GM19238 (cell line): ENCODE measurements around the gene DNM2.
"Not testable (repeated sequence)": the region's sequence is repeated elsewhere in the genome, so short reads cannot be mapped to it uniquely, and the experiment has no call there.

ENCODE experiments used
- DNase-seq: peaks from one replicate; pipeline ENCODE4 v3.0.0; 2011; ENCODE audit warnings: low spot score; ENCODE audit not compliant: insufficient read length

The DNM2 gene

DNA sequence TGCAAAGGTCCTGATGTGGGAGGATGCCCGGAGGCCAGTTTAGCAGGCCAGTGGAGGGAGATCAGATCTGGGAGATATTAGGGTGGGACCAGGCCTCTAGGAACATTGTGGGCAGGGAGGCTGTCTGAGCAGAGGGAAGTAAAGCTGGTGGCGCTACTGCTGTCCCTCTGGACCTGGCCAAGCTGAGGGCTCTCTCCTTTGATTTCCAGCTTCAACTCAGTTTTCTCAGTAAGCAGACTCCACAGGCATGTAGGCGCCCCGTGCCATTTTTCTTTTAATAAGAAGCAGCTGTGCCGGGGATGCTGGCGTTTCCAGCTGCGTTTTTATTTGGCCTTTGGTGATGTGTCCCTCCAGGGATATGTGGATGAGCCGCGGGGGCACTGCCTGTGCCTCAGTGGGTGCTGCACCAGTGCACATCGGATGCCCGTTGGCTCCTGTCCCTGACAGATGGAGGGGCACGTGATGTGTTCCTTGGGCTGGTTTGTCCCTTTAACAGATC is 6.7 kb downstream of the DNM2 start:
- no peak for DNase-seq

DNA sequence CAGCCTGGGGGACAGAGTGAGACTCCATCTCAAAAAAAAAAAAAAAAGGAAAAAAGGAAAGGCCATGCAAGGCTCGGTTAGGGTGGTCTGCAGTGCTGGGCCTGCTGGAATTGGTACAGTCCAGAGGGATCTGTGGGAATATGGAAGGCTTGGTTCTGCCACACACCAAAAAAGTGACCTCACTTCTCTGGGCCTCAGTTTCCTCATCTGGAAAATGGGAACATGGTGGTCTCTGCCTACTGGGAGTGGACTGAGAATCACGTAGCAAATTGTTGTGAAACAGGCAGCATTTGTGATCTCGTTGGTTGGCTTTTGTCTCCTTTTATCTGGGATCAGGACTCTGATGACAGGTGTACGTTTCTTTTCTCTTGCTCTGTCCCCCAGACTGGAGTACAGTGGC is 7.5 kb downstream of the DNM2 start:
- no peak for DNase-seq

DNA sequence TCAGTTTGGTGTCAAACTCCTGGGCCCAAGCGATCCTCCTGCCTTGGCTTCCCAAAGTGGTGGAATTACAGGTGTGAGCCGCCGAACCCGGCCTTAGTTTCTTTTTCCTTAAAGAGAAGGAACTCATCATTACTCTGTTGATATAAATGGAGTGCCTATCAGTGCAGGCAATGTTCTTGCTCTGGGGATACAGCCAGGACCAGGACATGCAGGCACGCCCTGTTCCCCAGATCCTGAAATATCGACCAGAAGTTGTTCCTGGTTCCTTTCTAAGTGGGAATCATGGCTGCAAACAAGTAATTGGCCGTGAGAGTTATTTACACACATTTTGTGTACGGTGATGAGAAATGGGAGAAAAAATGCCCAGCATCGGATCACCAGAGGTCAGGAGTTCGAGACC is 8.4 kb downstream of the DNM2 start:
- DNase-seq, result no peak

DNA sequence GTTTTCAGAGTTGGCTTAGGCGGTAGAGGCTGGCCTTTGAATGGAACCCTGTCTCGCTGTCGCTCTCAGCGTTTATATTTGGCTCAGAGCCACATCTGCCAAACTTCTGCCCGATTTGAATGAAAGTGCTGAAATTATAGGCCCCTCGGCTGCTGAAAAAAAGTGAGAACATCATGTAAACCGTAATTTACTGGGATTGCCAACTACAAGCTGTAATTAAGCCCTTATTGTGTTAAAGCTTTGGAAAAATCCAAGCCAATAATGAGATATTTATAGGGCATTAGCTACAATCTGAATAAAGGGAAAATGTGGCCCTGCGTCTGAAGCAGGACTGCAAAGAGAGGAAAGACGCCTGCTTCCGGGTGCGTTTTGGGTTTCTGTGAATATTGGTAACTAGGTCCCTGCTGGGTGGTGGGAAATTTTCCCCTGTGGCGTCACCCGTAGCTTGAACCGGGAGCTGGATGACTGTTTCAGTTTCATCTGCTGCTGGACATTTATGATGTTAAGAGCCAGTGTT is 9.9 kb downstream of the DNM2 start:
- DNase-seq, result no peak

DNA sequence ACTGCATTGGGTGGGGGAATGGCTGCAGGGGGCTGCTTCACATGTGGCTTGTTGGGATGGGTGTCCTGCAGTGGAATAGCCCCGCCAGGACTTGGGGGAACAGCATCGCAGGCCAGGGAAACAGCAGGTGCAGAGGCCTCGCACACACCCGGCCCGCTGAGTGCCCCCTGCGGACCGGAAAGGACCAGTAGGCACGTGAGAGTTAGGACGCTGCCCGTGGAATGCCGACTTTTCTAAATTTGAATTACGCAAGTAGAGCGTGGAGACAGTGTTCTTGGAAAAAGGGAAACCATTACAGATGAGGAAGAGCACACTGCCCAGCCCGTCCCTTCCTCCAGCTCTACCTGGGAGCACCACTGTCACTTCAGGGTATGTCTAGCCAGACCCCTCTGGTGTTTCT is 11.5 kb downstream of the DNM2 start:
- no peak for DNase-seq

DNA sequence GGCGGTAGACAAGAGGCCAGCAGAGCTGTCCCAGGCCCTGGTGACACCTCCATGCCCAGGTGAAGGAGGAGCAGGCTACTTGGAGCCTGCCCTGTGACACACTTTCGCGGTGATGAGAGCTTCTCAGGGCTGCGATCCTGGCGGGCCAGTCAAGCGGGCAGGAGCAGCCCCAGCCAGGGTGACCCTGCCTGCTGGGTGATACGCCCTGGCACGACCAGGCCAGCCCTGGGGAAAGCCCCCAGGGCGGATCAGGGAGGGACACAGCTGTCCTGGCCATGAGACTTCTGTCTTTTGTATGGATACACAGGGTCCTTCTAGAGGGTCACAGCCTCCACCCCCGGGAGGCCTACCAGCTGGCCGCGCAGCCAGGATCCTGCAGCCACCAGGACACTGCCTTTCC is 13.1 kb downstream of the DNM2 start:
- no peak for DNase-seq

DNA sequence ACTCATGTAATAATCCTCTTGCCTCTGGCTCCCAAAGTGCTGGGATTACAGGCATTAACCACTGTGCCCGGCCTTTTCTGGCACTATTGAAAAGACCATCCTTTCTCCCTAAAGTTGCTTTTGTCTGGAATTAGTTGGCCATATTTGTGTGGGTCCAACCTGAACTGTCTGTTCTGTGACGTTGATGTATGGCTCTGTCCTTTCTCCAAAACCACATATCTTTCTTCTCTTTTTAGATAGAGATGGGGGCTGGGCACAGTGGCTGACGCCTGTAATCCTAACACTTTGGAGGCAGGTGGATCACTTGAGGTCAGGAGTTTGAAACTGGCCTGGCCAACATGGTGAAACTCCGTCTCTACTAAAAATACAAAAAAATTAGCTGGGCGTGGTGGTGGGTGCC is 17.9 kb downstream of the DNM2 start:
- DNase-seq, result no peak

DNA sequence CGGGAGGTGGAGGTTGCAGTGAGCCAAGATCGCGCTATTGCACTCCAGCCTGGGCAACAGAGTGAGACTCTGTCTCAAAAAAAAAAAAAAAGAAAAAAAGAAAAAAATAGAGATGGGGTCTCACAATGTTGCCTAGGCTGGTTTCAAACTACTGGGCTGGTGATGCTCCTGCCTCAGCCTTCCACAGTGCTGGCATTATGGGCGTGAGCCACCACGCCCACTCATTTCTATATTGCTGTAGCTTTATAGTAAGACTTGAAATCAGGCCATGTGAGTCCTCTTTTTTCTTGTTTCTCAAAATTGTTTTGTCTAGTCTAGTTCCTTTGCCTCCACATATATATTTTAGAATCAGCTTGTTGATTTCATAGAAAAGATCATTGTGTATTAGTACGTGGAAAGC is 18.3 kb downstream of the DNM2 start:
- DNase-seq, result no peak

DNA sequence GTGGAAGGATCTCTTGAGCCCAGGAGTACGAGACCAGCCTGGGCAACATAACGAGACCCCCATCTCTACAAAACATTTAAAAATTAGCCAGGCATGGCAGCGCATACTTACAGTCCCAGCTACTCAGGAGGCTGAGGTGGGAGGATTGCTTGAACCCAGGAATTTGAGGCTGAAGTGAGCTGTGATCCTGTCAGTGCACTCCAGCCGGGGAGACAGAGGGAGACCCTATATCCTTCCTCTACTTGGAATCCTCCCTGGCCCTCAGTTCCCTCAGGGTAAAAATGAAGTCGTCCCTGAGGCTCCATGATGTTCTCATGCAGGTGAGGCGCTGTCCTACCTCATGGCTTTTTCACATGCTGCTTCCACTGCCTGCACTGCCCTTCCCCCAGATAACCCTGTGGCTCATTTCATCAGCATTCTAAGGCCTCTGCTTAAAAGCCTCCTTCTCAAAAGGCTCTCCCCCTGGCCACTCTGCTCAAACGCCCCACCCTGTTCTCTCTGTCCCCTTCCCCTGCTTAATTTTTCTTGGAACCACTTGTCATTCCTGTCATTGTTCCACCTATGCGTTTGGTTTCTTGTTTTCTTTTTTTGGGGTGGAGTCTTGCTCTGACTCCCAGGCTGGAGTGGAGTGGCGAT is 19.2 kb downstream of the DNM2 start:
- DNase-seq, result no peak

DNA sequence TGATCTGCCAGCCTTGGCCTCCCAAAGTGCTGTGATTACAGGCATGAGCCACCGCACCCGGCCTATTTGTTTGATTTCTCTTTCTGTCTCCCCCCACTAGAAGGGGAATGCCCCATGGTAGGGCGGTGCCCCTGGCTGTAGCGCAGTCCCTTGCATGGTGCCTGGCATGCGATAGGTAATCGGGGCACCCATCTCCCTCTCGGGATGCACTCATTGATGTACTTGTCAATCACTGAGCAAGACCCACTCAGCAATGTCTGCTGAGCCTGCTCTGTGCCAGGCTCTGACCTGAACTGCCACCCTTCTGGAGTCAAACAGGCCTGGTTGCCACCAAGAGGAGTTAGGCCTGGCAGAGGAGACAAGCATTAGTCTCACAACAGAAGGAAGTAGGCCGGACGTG is 19.8 kb downstream of the DNM2 start:
- DNase-seq, result no peak

DNA sequence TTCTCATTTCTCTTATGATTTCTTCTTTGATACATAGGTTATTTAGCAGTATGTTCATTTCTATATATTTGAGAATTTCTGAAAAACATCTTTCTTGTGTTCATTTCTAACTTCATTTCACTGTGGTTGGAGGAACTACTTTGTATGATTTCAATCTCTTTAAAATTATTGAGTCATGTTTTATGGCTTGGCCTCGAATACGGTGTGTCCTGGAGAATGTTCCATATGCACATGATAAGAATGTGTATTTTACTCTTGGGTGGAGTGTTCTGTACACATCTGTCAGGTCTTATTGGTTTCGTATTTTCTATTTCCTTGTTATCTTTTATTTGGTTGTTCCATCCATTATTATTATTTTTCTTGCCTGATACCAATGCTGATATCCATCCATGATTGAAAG is 22.9 kb downstream of the DNM2 start:
- DNase-seq, result no peak

DNA sequence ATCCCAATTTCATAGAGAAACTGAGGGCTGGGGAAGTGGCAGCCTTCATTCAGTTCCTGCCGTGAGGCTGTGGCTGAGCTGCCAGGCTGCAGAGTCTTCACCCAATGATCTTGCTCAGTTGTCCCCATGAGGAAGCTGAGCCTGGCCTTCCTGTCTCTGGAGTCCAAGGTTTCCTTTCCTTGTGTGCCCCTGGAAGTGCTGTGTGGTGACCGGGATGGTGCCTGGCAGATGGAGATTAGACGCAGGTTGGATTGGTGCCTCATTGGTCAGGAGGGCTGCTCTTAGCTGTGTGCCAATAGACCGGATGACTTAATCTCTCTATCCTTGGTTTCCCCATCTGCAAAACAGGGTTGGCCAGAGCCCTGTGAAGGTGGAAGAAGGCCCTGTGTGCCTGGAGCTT is 24.6 kb downstream of the DNM2 start:
- no peak for DNase-seq

DNA sequence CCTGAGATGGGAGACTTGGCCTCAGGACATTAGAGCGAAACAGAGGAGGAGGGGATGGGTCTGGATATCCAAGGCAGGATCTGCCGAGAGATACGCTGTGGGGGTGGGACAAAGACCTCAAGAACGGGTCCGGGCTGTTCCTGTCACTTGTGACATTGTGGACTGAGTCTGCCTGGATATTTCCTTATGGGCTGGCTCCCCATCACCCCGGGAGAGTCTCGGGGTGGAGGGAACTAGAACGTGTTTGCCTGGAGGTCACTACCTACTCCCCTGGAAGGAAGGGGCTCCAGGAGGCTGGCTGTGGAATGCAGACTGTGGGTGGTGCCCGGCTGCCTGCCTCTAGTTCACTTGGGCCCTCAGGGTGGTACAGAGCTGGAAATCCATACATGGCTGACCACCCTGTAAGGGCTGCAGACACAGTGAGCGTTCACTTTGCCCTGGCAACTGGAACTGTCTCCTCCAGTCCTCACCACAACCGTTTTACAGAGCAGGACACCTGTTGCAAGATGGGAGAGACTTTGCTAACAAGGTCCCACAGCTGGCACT is 26.4 kb downstream of the DNM2 start:
- DNase-seq, result no peak

DNA sequence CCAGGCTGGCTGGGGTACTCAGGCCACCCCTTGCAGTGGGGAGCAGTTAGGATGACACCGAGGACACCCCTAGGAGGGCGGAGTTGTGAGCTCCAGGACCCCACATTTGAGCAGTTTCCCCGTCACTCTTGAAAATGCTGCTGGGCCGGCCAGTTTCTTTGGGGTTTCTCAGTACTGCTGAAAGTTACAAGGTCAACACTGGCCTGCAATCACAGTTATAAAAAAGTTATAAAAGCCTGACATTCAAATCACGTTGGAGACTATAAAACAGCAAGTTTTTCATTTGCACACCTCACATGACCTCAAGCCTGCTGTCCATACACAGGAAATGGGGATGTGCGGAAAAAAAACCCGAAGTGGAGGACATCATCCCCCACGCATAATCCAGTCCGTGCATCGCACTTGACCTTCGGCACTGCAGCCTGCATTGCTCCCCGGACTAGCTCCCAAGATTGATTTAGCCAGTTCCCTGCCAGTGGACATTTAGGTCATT is 27.0 kb downstream of the DNM2 start:
- DNase-seq, result no peak

DNA sequence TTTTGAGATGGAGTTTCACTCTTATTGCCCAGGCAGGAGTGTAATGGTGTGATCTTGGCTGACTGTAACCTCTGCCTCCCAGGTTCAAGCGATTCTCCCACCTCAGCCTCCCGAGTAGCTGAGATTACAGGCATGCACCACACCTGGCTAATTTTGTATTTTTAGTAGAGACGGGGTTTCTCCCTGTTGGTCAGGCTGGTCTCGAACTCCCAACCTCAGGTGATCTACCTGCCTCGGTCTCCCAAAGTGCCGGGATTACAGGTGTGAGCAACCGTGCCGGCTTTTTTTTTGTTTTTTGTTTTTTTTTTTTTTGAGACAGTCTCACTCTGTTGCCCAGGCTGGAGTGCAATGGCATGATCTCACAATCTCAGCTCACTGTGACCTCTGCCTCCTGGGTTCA is 28.6 kb downstream of the DNM2 start:
- DNase-seq, result not testable (repeated sequence)

DNA sequence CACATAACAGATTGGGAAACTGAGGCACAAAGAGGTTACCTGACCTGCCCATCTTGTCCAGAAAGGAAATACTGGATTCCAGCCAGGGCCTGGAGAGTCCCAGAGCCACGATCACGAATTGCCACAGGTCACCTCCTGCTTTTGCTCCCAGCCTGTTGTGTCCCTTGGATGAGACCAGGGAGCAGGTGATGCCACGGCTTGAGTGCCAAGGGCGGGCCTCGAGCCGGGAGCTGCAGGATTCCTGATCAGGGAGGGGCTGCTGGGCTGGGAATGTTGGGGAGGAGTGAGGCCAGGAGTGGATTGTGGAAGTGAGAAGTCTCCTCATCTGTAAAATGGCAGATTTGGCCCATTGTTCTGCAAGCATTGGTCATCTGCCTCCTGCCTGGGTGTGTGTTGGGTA is 29.4 kb downstream of the DNM2 start:
- DNase-seq, result no peak

DNA sequence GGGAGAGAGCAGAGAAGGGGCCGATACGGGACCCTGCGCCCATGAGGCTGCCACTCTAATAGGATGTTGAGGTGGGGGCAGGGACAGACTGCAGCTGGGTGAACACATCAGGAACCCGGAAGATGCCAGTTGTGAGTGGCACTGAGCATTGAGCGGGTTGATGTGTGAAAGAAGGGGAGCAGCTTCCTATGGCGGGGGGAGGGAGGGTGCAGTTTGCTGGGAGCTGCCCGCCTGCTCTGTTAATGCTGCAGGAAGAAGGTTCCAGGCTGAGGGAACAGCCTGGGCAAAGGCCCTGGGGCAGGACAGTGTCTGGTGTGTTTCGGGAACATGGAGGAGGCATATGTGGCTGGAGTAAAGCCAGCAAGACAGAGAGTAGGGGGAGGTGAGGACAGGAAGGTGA is 29.8 kb downstream of the DNM2 start:
- no peak for DNase-seq

DNA sequence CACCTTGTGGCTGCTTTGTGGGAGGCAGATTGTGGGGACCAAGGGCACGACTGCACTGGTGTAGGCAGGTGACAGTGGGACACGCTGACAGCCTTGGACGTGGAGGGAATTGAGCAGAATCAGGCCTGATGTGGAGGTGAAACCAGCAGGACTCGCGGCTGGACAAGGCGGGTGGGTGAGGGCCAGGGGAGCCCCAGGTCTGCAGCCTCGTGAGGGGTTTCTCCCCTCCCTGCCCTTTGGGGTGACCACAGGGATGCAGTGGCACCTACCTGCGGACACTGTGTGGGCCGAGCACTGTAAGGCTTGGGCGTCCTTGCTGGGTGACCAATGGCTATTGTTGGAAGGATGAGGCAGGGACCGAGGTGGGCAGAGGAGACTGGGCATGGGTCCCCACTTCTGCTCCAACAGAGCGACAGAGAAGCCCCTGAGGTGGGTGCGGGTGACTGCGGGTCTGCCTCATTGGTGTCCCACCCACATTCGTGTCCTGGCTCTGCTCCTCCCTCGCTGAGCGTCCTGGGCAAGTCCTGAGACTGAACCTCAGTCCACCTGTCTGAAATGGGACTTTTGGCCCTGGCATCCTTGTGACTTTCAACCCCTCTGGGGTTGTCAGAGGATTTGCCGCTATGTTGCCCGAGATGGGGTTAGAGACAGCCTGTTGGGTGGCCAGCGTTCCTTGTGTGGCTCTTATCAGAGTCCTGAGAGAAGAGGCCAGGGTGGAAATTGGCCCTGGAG is 30.5 kb downstream of the DNM2 start:
- DNase-seq, result no peak

DNA sequence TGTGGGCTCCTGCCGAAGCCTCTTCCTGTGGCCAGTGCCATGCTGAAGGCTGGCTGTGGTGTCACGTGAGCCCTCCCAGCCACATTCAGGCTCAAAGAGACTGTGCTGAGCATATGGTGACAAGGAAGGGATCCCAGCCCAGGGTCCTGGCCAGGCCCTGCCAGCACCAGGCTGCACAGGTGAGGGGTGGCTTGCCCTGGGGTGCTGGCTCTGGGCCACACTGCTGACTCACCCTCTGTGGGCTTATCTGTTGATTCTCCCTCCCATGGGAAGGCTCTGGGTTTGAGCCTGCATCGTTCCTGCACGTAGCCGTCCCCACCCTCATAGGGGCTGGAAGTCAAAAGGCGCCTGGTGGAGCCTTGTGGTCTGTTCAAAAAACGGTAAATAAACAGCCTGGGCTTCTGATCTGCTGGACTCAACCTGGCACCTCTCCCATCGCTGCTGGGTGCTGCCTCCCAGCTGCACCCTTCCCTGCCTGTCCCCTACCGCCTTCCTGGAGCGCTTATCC is 31.1 kb downstream of the DNM2 start:
- no peak for DNase-seq

DNA sequence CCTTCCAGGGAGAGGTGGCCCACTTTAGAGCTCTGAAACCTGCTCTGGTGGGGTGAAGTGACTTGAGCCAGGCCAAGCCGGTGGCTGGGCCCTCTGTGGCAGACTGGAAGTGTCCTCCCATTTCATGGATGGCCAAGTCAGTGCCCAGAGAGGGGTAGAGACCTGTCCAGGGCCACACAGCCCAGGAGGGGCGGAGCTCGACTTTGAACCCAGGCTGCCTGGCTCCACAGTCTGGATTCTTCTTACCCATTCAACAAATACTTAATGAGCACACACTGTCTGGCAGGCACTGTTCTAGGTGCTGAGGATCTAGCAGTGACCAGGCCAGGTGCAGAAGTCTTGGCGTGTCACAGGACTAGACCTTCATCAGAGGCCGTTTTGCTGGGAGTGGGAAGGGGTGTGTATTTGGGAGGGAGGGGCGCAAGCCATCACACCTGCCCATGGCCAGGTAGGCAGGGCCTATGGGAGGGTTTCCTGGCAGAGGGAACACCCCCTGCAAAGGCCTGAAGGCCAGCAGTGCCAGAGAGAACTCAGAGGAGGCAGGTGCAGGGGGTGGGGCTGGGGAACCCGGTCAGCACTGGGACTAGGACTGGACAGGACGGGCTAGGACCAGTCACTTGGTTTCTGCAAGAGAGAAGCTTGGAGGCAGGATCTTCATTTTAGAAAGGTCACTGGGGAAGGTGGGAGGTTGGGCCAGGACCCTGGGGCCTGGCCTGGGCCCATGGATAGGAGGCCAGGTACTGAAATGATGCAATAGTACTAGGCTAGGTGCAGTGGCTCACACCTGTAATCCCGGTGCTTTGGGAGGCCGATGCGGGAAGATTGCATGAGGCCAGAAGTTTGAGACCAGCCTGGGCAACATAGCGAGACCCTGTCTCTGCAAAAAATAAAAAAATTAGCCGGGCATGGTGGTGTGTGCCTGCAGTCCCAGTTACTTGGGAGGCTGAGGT is 31.8 kb downstream of the DNM2 start:
- no peak for DNase-seq
